AG09309 (cell line): ENCODE measurements around the gene FABP7.

Source experiments
- DNase-seq: peaks from one replicate; pipeline ENCODE4 v3.0.0-alpha.2; 2010; ENCODE audit warnings: low read depth
- H3K4me3 ChIP-seq: 2 replicates; pipeline ENCODE4 v1.5.1; 2011; ENCODE audit warnings: mild to moderate bottlenecking, low read depth, low read length, moderate library complexity; ENCODE audit not compliant: control insufficient read depth
- CTCF ChIP-seq: IDR thresholded peaks from 2 replicates; pipeline ENCODE4 v1.5.1; 2011; ENCODE audit warnings: mild to moderate bottlenecking, low read depth, low read length, inconsistent platforms; ENCODE audit not compliant: insufficient read depth, control insufficient read depth; ENCODE audit errors: missing control alignments

The FABP7 gene

GRCh38 chr6:122800906-122801305 lies 21.4 kb downstream of the FABP7 start:
- DNase-seq, result no peak
- H3K4me3 ChIP-seq, result no peak overlapping the region
- no peak for TF ChIP-seq CTCF

- DNase-seq, result no peak
- no peak overlapping the region for H3K4me3 ChIP-seq
- TF ChIP-seq CTCF, result no peak
These were observed 21.9 kb downstream of the FABP7 start for GRCh38 chr6:122801397-122801796.

GRCh38 chr6:122803171-122803661 lies 23.7 kb downstream of the FABP7 start:
- no peak for TF ChIP-seq CTCF
- H3K4me3 ChIP-seq, result no peak overlapping the region
- peak; percentile 88 for DNase-seq

- H3K4me3 ChIP-seq, result no peak overlapping the region
- no peak for DNase-seq
- TF ChIP-seq CTCF, result no peak
These were observed 25.5 kb downstream of the FABP7 start for GRCh38 chr6:122804962-122805485.

GRCh38 chr6:122806291-122806690 lies 26.8 kb downstream of the FABP7 start:
- TF ChIP-seq CTCF, result no peak
- H3K4me3 ChIP-seq, result no peak overlapping the region
- DNase-seq, result no peak

- no peak overlapping the region for H3K4me3 ChIP-seq
- no peak for DNase-seq
- no peak for TF ChIP-seq CTCF
These were observed 28.8 kb downstream of the FABP7 start for GRCh38 chr6:122808121-122808885.
